Measurements from ENCODE around the gene GRK5.

The GRK5 gene

DNA sequence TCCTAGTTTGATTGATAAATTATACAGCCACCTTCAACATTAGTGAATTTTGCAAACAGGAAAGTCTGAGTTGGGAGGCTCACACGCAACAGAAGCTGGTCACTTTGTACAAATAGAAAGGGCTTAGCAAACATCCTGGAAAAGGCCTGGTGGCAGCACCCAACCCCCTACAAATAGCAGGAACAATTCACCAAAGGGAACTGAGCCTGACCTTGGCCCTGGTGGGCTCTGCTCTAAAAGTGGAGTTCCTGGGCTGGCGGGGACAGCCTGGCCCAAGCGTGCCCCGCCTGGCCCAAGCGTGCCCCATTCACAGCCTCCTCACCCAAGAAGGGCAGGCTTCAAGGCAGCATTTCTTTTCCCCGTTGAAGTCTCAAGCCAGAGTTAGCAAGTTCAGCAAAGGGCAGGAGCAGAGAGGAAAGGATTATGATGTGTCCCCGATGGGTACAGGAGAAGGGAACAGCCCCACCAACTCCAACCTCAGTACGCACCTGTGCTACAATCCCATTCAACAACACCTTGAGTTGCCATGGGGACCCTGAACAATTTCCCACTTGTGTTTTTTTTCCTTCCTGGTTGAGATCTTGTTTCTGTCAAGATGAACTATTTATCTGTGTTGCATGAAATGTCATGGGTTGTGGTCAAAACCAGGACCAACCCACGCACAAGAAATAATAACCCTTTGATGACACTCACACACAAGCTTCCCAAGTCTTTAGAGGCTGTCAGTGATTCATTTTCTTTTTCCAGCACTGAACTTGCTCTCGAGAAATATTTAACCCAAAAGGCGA lies 291.7 kb downstream of the GRK5 start:
- H4K8ac ChIP-seq (ENCODE audit: low read depth, low read length) = no peak overlapping the region
- no CpG with 5 or more reads among the region's 11 CpGs for WGBS, 2 donors (ENCODE audit: extremely low coverage in 2 of 2, insufficient read length in 2 of 2, insufficient replicate concordance in 1 of 2)
- no peak overlapping the region for H2BK120ac ChIP-seq (ENCODE audit: low read depth, low read length)

DNA sequence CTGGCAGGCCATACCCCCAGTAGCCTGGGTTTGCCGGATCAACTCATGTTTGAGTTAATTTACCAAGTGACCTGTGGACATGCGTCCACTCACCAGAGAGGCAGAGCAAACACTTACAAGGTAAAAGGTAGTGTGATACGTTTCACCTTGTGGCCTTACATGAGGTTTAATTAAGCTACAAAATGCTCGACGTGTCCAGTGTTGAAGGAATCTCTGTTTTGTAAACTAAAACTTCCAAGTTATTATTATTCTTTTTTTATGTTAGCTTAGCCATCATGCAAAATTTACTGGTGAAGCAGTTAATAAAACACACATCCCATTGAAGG lies 292.3 kb downstream of the GRK5 start:
- Histone ChIP-seq H3K36me3 (replicated peaks in 1 of 2; ENCODE audit: control insufficient read depth in 2 of 2, insufficient read depth in 2 of 2, low read length in 2 of 2) (no peaks in the 10 kb centered on the region), H3K23ac (ENCODE audit: low read depth, low read length, poor library complexity) (no peak overlapping the region), H3K4me1 (ENCODE audit: control insufficient read depth in 2 of 2, insufficient read depth in 1 of 2, low read depth in 1 of 2, low read length in 2 of 2) (peaks cover 4 to 12% of the 10 kb centered on the region in 2 donors), H4K91ac (ENCODE audit: low read depth, low read length, poor library complexity) (no peak overlapping the region), H3K4me2 (ENCODE audit: insufficient read depth, low read length, poor library complexity, severe bottlenecking) (no peak overlapping the region), H2BK5ac (ENCODE audit: low read length) (no peak overlapping the region), H3K4me3 (ENCODE audit: low read length in 2 of 2) (no peak overlapping the region), H3K14ac (ENCODE audit: low read length) (no peak overlapping the region), H2BK15ac (ENCODE audit: low read length) (no peak overlapping the region), H3K9me3 (replicated peaks in 1 of 2; ENCODE audit: control insufficient read depth in 2 of 2, insufficient read depth in 1 of 2, low read depth in 1 of 2, low read length in 2 of 2) (no peaks in the 10 kb centered on the region), H3K27me3 (ENCODE audit: control insufficient read depth in 3 of 3, insufficient read depth in 3 of 3, low read depth in 1 of 3, low read length in 3 of 3) (peaks cover 0 to 6% (median 2%) of the 10 kb centered on the region in 3 experiments), H2BK120ac (ENCODE audit: low read depth, low read length) (no peak overlapping the region), H2AFZ (ENCODE audit: low read length) (no peak overlapping the region), H4K8ac (ENCODE audit: low read depth, low read length) (no peak overlapping the region), H3K9ac (ENCODE audit: low read depth, low read length, poor library complexity) (no peak overlapping the region), H3K79me1 (ENCODE audit: low read depth, low read length) (no peaks in the 10 kb centered on the region), H3K18ac (ENCODE audit: low read length) (no peak overlapping the region), H3K4ac (ENCODE audit: low read length) (no peak overlapping the region), H2BK12ac (ENCODE audit: low read length) (no peak overlapping the region), H3K27ac (replicated peaks; ENCODE audit: low read length) (no peak overlapping the region), H2AK5ac (ENCODE audit: low read depth, low read length) (no peak overlapping the region)
- no peak for DNase-seq (ENCODE audit: low spot score)
- WGBS, 2 donors (ENCODE audit: extremely low coverage in 2 of 2, insufficient read length in 2 of 2, insufficient replicate concordance in 1 of 2) = no CpG with 5 or more reads among the region's 5 CpGs

More for the DNA sequence above, 291.7 kb downstream of the GRK5 start:
- no peak overlapping the region for H3K4me2 ChIP-seq (ENCODE audit: insufficient read depth, low read length, poor library complexity, severe bottlenecking)
- no peak overlapping the region for H3K18ac ChIP-seq (ENCODE audit: low read length)
- H3K14ac ChIP-seq (ENCODE audit: low read length) = no peak overlapping the region
- no peaks in the 10 kb centered on the region for H3K79me1 ChIP-seq (ENCODE audit: low read depth, low read length)
- H2AFZ ChIP-seq (ENCODE audit: low read length) = no peak overlapping the region
- H3K9ac ChIP-seq (ENCODE audit: low read depth, low read length, poor library complexity) = peak overlapping the region; percentile 18
- no peak overlapping the region for H3K27ac ChIP-seq (replicated peaks; ENCODE audit: low read length)
- no peak for DNase-seq (ENCODE audit: low spot score)
- no peak overlapping the region for H4K91ac ChIP-seq (ENCODE audit: low read depth, low read length, poor library complexity)
- H3K9me3 ChIP-seq (replicated peaks in 1 of 2; ENCODE audit: control insufficient read depth in 2 of 2, insufficient read depth in 1 of 2, low read depth in 1 of 2, low read length in 2 of 2) = no peaks in the 10 kb centered on the region
- no peak overlapping the region for H2BK5ac ChIP-seq (ENCODE audit: low read length)
- H3K36me3 ChIP-seq (replicated peaks in 1 of 2; ENCODE audit: control insufficient read depth in 2 of 2, insufficient read depth in 2 of 2, low read length in 2 of 2) = no peaks in the 10 kb centered on the region
- no peak overlapping the region for H2BK15ac ChIP-seq (ENCODE audit: low read length)
- no peak overlapping the region for H3K23ac ChIP-seq (ENCODE audit: low read depth, low read length, poor library complexity)
- peaks cover 0 to 6% (median 2%) of the 10 kb centered on the region in 3 experiments for H3K27me3 ChIP-seq (ENCODE audit: control insufficient read depth in 3 of 3, insufficient read depth in 3 of 3, low read depth in 1 of 3, low read length in 3 of 3)
- H2AK5ac ChIP-seq (ENCODE audit: low read depth, low read length) = no peak overlapping the region
- H3K4me1 ChIP-seq (ENCODE audit: control insufficient read depth in 2 of 2, insufficient read depth in 1 of 2, low read depth in 1 of 2, low read length in 2 of 2) = peaks cover 4 to 14% of the 10 kb centered on the region in 2 donors
- no peak overlapping the region for H3K4ac ChIP-seq (ENCODE audit: low read length)
- no peak overlapping the region for H3K4me3 ChIP-seq (ENCODE audit: low read length in 2 of 2)
- H2BK12ac ChIP-seq (ENCODE audit: low read length) = no peak overlapping the region

DNA sequence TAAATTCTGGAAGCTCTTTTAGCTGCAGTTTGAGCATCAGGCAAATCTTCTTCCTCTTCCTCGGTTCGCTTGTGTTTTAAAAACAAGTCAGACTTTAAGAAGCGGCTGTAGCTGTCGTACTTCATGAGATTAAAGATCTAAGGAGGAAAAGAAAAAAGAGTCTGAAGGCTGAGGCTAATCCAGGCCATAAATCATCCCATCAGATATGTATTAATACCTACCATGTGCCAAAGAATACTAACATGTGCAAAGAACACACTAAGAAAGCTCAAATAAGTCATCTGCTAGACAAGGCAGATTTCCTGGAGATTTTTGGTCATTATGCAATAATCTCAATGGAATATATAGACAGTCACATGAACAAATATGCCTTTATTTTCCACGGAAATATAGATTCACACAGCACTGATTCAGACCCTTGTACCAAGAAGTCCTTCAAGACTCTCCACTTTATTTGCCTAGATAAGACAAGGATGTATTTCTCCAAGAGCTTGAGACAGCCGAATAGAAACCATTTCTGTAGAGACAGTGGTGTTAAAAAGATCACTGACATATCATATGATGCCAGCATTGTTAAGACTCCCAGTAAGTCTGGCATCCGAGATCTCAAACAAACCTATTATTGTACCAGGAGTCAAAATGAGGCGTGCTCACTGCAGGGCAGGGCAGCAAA lies 292.9 kb downstream of the GRK5 start:
- Histone ChIP-seq H4K8ac (ENCODE audit: low read depth, low read length) (no peak overlapping the region), H2BK120ac (ENCODE audit: low read depth, low read length) (no peak overlapping the region), H3K4me1 (ENCODE audit: control insufficient read depth in 2 of 2, insufficient read depth in 1 of 2, low read depth in 1 of 2, low read length in 2 of 2) (peaks cover 5 to 6% of the 10 kb centered on the region in 2 donors), H3K9ac (ENCODE audit: low read depth, low read length, poor library complexity) (no peak overlapping the region), H3K18ac (ENCODE audit: low read length) (no peak overlapping the region), H2BK5ac (ENCODE audit: low read length) (no peak overlapping the region), H2AFZ (ENCODE audit: low read length) (no peak overlapping the region), H2BK12ac (ENCODE audit: low read length) (no peak overlapping the region), H4K91ac (ENCODE audit: low read depth, low read length, poor library complexity) (no peak overlapping the region), H2BK15ac (ENCODE audit: low read length) (no peak overlapping the region), H3K36me3 (replicated peaks in 1 of 2; ENCODE audit: control insufficient read depth in 2 of 2, insufficient read depth in 2 of 2, low read length in 2 of 2) (no peaks in the 10 kb centered on the region), H3K14ac (ENCODE audit: low read length) (no peak overlapping the region), H3K4me3 (ENCODE audit: low read length in 2 of 2) (no peak overlapping the region), H3K79me1 (ENCODE audit: low read depth, low read length) (no peaks in the 10 kb centered on the region), H3K23ac (ENCODE audit: low read depth, low read length, poor library complexity) (no peak overlapping the region), H3K4me2 (ENCODE audit: insufficient read depth, low read length, poor library complexity, severe bottlenecking) (no peak overlapping the region), H3K9me3 (replicated peaks in 1 of 2; ENCODE audit: control insufficient read depth in 2 of 2, insufficient read depth in 1 of 2, low read depth in 1 of 2, low read length in 2 of 2) (no peaks in the 10 kb centered on the region), H3K4ac (ENCODE audit: low read length) (no peak overlapping the region), H3K27me3 (ENCODE audit: control insufficient read depth in 3 of 3, insufficient read depth in 3 of 3, low read depth in 1 of 3, low read length in 3 of 3) (peaks cover 0 to 6% (median 2%) of the 10 kb centered on the region in 3 experiments), H2AK5ac (ENCODE audit: low read depth, low read length) (no peak overlapping the region), H3K27ac (replicated peaks; ENCODE audit: low read length) (no peak overlapping the region)
- DNase-seq (ENCODE audit: low spot score) = no peak
- no CpG with 5 or more reads among the region's 8 CpGs for WGBS, 2 donors (ENCODE audit: extremely low coverage in 2 of 2, insufficient read length in 2 of 2, insufficient replicate concordance in 1 of 2)

DNA sequence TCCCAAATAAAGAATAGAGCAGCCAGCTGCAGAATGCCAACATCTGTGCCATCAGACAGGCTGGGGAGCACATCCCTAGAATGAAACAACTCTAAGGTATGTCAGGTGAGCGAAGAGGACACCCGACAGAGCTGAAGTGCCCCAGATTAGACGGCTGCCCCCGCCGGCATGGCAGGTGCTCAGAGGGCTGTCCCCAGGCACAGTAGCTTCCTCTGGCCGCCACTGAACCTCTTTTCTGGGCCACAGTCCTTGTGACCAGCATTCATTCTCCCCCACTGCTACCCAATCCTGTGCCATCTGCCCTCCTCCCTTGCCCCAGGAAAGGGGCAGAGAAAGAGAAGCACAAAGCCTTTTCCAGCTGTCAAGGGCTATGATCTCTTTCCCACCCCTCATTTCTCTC lies 293.4 kb downstream of the GRK5 start:
- WGBS, 2 donors (ENCODE audit: extremely low coverage in 2 of 2, insufficient read length in 2 of 2, insufficient replicate concordance in 1 of 2) = no CpG with 5 or more reads among the region's 6 CpGs
- Histone ChIP-seq H3K4me3 (ENCODE audit: low read length in 2 of 2) (no peak overlapping the region), H3K14ac (ENCODE audit: low read length) (no peak overlapping the region), H3K18ac (ENCODE audit: low read length) (no peak overlapping the region), H3K36me3 (replicated peaks in 1 of 2; ENCODE audit: control insufficient read depth in 2 of 2, insufficient read depth in 2 of 2, low read length in 2 of 2) (no peaks in the 10 kb centered on the region), H3K9me3 (replicated peaks in 1 of 2; ENCODE audit: control insufficient read depth in 2 of 2, insufficient read depth in 1 of 2, low read depth in 1 of 2, low read length in 2 of 2) (no peaks in the 10 kb centered on the region), H3K27me3 (ENCODE audit: control insufficient read depth in 3 of 3, insufficient read depth in 3 of 3, low read depth in 1 of 3, low read length in 3 of 3) (peaks cover 0 to 6% (median 0%) of the 10 kb centered on the region in 3 experiments), H4K8ac (ENCODE audit: low read depth, low read length) (no peak overlapping the region), H2BK15ac (ENCODE audit: low read length) (no peak overlapping the region), H3K4me1 (ENCODE audit: control insufficient read depth in 2 of 2, insufficient read depth in 1 of 2, low read depth in 1 of 2, low read length in 2 of 2) (peaks cover 6 to 7% of the 10 kb centered on the region in 2 donors), H3K79me1 (ENCODE audit: low read depth, low read length) (no peaks in the 10 kb centered on the region), H2AFZ (ENCODE audit: low read length) (no peak overlapping the region), H2BK120ac (ENCODE audit: low read depth, low read length) (no peak overlapping the region), H2BK5ac (ENCODE audit: low read length) (no peak overlapping the region), H3K9ac (ENCODE audit: low read depth, low read length, poor library complexity) (no peak overlapping the region), H3K27ac (replicated peaks; ENCODE audit: low read length) (no peak overlapping the region), H4K91ac (ENCODE audit: low read depth, low read length, poor library complexity) (no peak overlapping the region), H2BK12ac (ENCODE audit: low read length) (no peak overlapping the region), H3K4me2 (ENCODE audit: insufficient read depth, low read length, poor library complexity, severe bottlenecking) (no peak overlapping the region), H2AK5ac (ENCODE audit: low read depth, low read length) (no peak overlapping the region), H3K23ac (ENCODE audit: low read depth, low read length, poor library complexity) (no peak overlapping the region), H3K4ac (ENCODE audit: low read length) (no peak overlapping the region)
- DNase-seq (ENCODE audit: low spot score) = no peak
